Endothelial cell of umbilical vein (primary cell): ENCODE data around the gene PLCG2.

ENCODE experiments used
- CTCF ChIP-seq, 2 donors: IDR thresholded peaks; 1 replicate in 1 of 2; 2 replicates in 1 of 2; pipeline ENCODE4 v1.5.1; 2011; ENCODE audit warnings: low read length in 2 of 2, mild to moderate bottlenecking in 2 of 2, moderate library complexity in 2 of 2, control low read depth in 1 of 2, inconsistent platforms in 1 of 2, low read depth in 1 of 2; ENCODE audit not compliant: insufficient read depth in 1 of 2; ENCODE audit errors: extremely low read depth in 1 of 2
- JUN ChIP-seq: IDR thresholded peaks from 2 replicates; pipeline ENCODE4 v1.6.1; 2011; ENCODE audit warnings: borderline replicate concordance, low read depth; ENCODE audit not compliant: insufficient read length, insufficient read depth

- no peak for TF ChIP-seq CTCF (IDR thresholded peaks at IDR 0.05; ENCODE audit: extremely low read depth in 1 of 2, insufficient read depth in 1 of 2, low read depth in 1 of 2, low read length in 2 of 2)
- TF ChIP-seq JUN, result no peak
Observed at GRCh38 chr16:81765969-81766368, 13.1 kb upstream of the PLCG2 start.
